A673 (cell line): ENCODE measurements around the gene CCDC159. TPM values are rescaled to one million over a fixed set of nuclear protein-coding genes. Genes with fewer than 3 reads are reported as not detected.

Source experiments
- BruUV-seq: library from RNA; stranded (reverse); fragments of 400-500 nt; replicated peaks from 2 replicates; lab custom pipeline; 2021; lab: Mats Ljungman, UMichigan
- CTCF ChIA-PET: fragments of 300-600 bp; sonication (Branson Sonifier 250); formaldehyde crosslinking; loops from one replicate; lab custom pipeline; 2022; ENCODE audit warnings: antibody characterized with exemption; lab: Charles Lee
- POLR2A ChIA-PET: fragments of 300-600 bp; sonication (Branson Sonifier 250); formaldehyde crosslinking; loops from one replicate; lab custom pipeline; 2022; ENCODE audit warnings: antibody characterized with exemption; ENCODE audit not compliant: low non-redundant PET; lab: Charles Lee
- DNase-seq: peaks from one replicate; pipeline ENCODE4 v3.0.0-alpha.2; 2015; ENCODE audit warnings: low spot score
- H3K27ac ChIP-seq: fragments of 200-600 bp; sonication (generic); 2 replicates; pipeline ENCODE4 v1.5.1; 2016; ENCODE audit warnings: mixed run types, low read depth, mild to moderate bottlenecking, mixed read lengths, antibody characterized with exemption, low read length; ENCODE audit not compliant: poor library complexity, severe bottlenecking
- H3K27me3 ChIP-seq: fragments of 200-600 bp; sonication (generic); replicated peaks from 2 replicates; pipeline ENCODE4 v1.6.1; 2017; ENCODE audit warnings: mixed run types, low read depth, mild to moderate bottlenecking, mixed read lengths, antibody characterized with exemption, low read length; ENCODE audit not compliant: insufficient read depth, poor library complexity
- H3K36me3 ChIP-seq: fragments of 200-600 bp; sonication (generic); 2 replicates; pipeline ENCODE4 v1.6.1; 2016; ENCODE audit warnings: mixed run types, mild to moderate bottlenecking, mixed read lengths, antibody characterized with exemption, low read length; ENCODE audit not compliant: insufficient read depth, poor library complexity, severe bottlenecking
- H3K4me1 ChIP-seq: fragments of 200-600 bp; sonication (generic); 2 replicates; pipeline ENCODE4 v1.6.1; 2017; ENCODE audit warnings: mixed run types, mild to moderate bottlenecking, mixed read lengths, antibody characterized with exemption, low read length; ENCODE audit not compliant: insufficient read depth, poor library complexity, severe bottlenecking
- H3K4me3 ChIP-seq: fragments of 200-600 bp; sonication (generic); 2 replicates; pipeline ENCODE4 v1.5.1; 2016; ENCODE audit warnings: low read depth, mixed run types, mild to moderate bottlenecking, mixed read lengths, low read length; ENCODE audit not compliant: poor library complexity, severe bottlenecking
- H3K9me3 ChIP-seq: fragments of 200-600 bp; sonication (generic); 2 replicates; pipeline ENCODE4 v1.6.1; 2016; ENCODE audit warnings: mixed run types, low read depth, mild to moderate bottlenecking, mixed read lengths, antibody characterized with exemption, low read length; ENCODE audit not compliant: poor library complexity, severe bottlenecking
- CTCF ChIP-seq: fragments of 300-800, 200-600 bp; sonication (generic); conservative IDR thresholded peaks from 2 replicates; pipeline ENCODE4 v1.5.1; 2017; ENCODE audit warnings: low read depth, mild to moderate bottlenecking, antibody characterized with exemption, low read length, moderate library complexity, mixed read lengths
- EZH2 ChIP-seq: fragments of 200-600 bp; sonication (generic); IDR thresholded peaks from 2 replicates; pipeline ENCODE4 v1.6.1; 2017; ENCODE audit warnings: borderline replicate concordance, low read depth, mild to moderate bottlenecking, mixed read lengths, antibody characterized with exemption, low read length; ENCODE audit not compliant: poor library complexity, severe bottlenecking
- intact Hi-C: fragments of 100-400 bp; cut with micrococcal nuclease; formaldehyde crosslinking; loops from one replicate; pipeline ENCODE4 v1.10.0; 2022; ENCODE audit not compliant: unreplicated experiment
- total RNA-seq: library from RNA; stranded (reverse); gene quantifications from 2 replicates; pipeline ENCODE4 v1.2.3, GENCODE V29; 2021

CCDC159 gene
- total RNA-seq, 1 experiment from 2014 or later = 7.9 TPM

- ChIA-PET CTCF (interaction anchor here (0.6 to 1.9 kb wide), 5 partner anchors 29 to 162 kb away, joined by 3 to 5 read pairs (median 4); partner anchors contain the start of genes CCDC159 and TMEM205), POLR2A (interaction anchor here (0.8 kb wide), 1 partner anchor 81 kb away, joined by 4 read pairs; no protein-coding TSS in a partner anchor)
- Histone ChIP-seq H3K4me1 (peaks cover 19% of the 10 kb centered on the region), H3K9me3 (no peaks in the 10 kb centered on the region), H3K36me3 (no peaks in the 10 kb centered on the region), H3K4me3 (peak within 1 kb of the TSS; percentile 61), H3K27me3 (no peaks in the 10 kb centered on the region), H3K27ac (peak within 1 kb of the TSS; percentile 94)
- BruUV-seq = TSS peak; percentile 80
- DNase-seq = peak; percentile 100
- intact Hi-C loops = no loop called here
- TF ChIP-seq EZH2 (no peak), CTCF (no peak)
These were observed 28.3 kb downstream of the CCDC159 start, which contains the start of gene SWSAP1 for GRCh38 chr19:11374433-11375142. Gene SWSAP1, plus strand, starts transcription at chr19:11374666. Its CDS starts 15 bp downstream, at chr19:11374681.

- Histone ChIP-seq H3K4me3 (peak overlapping the region; percentile 61), H3K36me3 (no peaks in the 10 kb centered on the region), H3K9me3 (no peaks in the 10 kb centered on the region), H3K27me3 (no peaks in the 10 kb centered on the region), H3K27ac (peak overlapping the region; percentile 94), H3K4me1 (peaks cover 21% of the 10 kb centered on the region)
- no peak for TF ChIP-seq CTCF
- no peak for TF ChIP-seq EZH2
- POLR2A ChIA-PET = interaction anchor here (0.5 to 0.8 kb wide), 2 partner anchors 81 to 881 kb away, joined by 4 to 7 read pairs; no protein-coding TSS in a partner anchor
- DNase-seq = peak; percentile 44
- BruUV-seq = TSS peak; percentile 85
- CTCF ChIA-PET = interaction anchor here (0.6 to 1.9 kb wide), 5 partner anchors 29 to 161 kb away, joined by 3 to 5 read pairs (median 4); partner anchors contain the start of genes CCDC159 and TMEM205
- intact Hi-C loops = no loop called here
These were observed 29.0 kb downstream of the CCDC159 start for GRCh38 chr19:11375143-11375948.

- DNase-seq = no peak
- CTCF ChIA-PET = interaction anchor here (0.6 kb wide), 1 partner anchor 87 kb away, joined by 3 read pairs; no protein-coding TSS in a partner anchor
- TF ChIP-seq EZH2 = no peak
- no peak for TF ChIP-seq CTCF
- intact Hi-C loops = no loop called here
- Histone ChIP-seq H3K9me3 (no peaks in the 10 kb centered on the region), H3K4me3 (no peak overlapping the region), H3K27ac (no peak overlapping the region), H3K36me3 (no peaks in the 10 kb centered on the region), H3K4me1 (peaks cover 22% of the 10 kb centered on the region), H3K27me3 (no peaks in the 10 kb centered on the region)
- no TSS peak for BruUV-seq
- POLR2A ChIA-PET = no interaction called here
These were observed 30.9 kb downstream of the CCDC159 start for GRCh38 chr19:11377237-11377636.
